GM20000 (cell line): ENCODE measurements around the gene FBXW10.
"Not testable (repeated sequence)": the region's sequence is repeated elsewhere in the genome, so short reads cannot be mapped to it uniquely, and the experiment has no call there.

Source experiments
- DNase-seq: peaks from one replicate; pipeline ENCODE4 v3.0.0; 2012; ENCODE audit warnings: low spot score
- CTCF ChIP-seq: IDR thresholded peaks from 2 replicates; pipeline ENCODE4 v1.5.1; 2012; ENCODE audit warnings: mild to moderate bottlenecking, control low read depth; ENCODE audit errors: extremely low read depth, missing control alignments

The FBXW10 gene

GRCh38 chr17:18816489-18817371, 72.9 kb downstream of the FBXW10 start:
- peak; percentile 17 for DNase-seq
- TF ChIP-seq CTCF, result peak; percentile 55

GRCh38 chr17:18821430-18821829, 77.6 kb downstream of the FBXW10 start:
- not testable (repeated sequence) for DNase-seq

GRCh38 chr17:18827613-18828012, 83.8 kb downstream of the FBXW10 start:
- DNase-seq, result not testable (repeated sequence)
